Activated CD4-positive, alpha-beta T cell treated with anti-CD3 and anti-CD28 coated beads, Interleukin-2, amount 50 U/mL, for 4 hours (primary cell): ENCODE measurements around the gene INVS.
"Not testable (repeated sequence)": the region's sequence is repeated elsewhere in the genome, so short reads cannot be mapped to it uniquely, and the experiment has no call there.

ENCODE experiments used
- DNase-seq, 2 experiments: peaks; one replicate each; pipeline ENCODE4 v3.0.0-alpha.2; 2020

INVS gene

DNA sequence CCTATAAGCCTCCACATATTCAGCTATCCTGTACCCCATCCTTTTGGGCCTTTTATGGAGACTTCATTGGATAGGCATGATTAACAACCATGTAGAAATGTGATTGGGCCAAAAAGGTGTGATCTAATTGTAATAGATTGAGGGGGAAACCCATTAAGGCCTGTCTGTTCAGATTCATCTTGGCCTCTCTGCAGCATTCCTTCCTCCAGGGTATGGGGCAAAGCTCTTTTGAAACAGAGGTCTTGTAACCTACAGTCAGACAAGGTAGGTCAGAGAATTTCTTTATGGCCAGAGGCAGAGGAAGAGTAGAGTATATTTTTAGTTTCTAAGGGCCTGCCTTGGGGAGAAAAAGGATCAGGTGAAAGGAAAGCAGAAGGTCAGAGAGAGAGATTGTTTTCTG is 98.5 kb downstream of the INVS start:
- DNase-seq: no peak

DNA sequence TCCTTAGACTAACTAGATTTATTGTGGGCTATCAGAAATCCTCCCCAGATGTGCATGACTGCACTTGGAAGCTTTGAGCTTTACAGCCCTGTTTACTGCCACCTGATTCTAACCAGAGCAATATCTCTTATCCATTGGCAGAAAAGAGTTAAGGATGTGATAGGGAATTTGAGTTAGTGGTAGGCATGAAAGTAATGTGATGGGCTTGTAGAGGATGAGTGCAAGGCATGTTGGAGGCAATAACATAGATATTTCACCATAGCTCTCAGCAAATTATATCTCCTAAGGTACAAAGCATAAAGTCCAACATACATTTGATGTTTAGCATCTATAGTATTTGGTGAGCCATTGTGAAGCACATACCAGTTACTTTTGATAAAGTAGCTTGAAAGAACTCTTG is 103.8 kb downstream of the INVS start:
- no peak for DNase-seq

DNA sequence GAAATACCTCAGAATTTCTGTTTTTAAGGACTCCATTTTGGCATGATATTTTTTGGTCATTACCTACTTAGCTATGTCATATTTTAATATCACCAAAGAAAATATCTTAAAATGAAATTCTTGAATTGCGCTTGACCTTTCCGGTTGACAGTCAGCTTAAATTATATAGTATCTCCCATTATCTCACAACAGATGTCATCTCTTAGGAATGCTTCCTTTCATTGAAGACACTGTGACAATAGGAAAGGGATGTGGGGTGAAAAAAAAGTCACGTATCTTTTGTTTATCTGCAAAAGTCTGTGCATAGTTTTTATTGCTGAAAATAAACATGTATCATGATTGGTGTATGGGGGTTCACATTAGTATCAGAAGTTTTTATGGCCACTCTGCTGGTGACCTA is 105.8 kb downstream of the INVS start:
- DNase-seq: no peak

DNA sequence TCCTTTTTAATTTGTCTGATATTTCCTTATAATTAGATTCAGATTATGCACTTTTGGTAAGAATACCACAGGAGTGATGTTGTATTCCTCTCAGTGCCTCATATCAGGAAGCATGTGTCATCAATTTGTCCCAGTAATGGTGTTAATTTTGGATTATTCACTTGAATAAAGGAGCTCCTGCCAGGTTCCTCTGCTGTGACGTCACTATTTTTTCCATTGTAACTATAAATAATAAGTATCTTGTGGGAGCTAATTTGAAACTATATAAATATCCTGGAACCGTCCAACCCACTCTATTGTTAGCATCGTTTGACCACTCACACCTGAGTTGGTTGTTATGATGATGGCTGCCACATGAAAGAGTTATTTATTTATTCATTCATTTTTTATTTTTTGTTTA is 107.9 kb downstream of the INVS start:
- DNase-seq: no peak

DNA sequence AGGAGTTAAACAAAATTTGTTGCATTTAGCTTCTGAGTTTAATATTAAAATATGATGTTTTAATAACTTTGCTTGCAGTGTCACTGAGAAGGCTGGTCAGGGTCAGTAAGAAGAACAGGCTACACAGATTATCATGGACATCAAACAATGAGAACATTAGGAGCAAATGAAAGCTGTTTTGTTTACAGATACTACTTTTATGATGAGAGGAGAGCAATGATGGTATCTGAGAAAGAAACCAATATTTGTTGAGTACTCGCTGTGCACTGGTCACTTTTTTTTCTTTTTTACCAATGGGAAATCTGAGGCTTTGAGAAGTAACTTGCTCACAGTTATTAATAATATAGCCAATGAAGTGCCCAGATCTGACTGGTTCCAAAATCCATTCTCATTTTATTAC is 109.6 kb downstream of the INVS start:
- no peak for DNase-seq

DNA sequence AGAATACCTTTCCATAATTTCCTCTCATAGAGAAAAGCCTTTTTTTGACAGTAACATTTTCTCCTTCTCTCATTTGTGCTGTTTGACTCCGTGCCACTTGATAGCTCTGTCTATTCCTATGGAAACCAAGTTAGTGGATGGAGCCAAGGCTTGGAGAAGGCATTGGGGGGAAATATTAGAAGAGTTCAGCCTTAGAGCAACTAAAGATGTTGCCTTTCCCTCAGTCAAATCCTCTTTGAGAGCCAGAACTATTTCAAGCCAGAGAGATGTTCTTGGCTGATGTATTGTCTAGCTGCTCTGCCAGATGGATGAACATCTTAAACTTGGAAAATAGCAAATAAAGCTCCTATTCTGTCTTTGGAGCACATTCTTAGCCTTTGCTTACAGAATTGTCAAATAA is 112.4 kb downstream of the INVS start:
- no peak for DNase-seq

DNA sequence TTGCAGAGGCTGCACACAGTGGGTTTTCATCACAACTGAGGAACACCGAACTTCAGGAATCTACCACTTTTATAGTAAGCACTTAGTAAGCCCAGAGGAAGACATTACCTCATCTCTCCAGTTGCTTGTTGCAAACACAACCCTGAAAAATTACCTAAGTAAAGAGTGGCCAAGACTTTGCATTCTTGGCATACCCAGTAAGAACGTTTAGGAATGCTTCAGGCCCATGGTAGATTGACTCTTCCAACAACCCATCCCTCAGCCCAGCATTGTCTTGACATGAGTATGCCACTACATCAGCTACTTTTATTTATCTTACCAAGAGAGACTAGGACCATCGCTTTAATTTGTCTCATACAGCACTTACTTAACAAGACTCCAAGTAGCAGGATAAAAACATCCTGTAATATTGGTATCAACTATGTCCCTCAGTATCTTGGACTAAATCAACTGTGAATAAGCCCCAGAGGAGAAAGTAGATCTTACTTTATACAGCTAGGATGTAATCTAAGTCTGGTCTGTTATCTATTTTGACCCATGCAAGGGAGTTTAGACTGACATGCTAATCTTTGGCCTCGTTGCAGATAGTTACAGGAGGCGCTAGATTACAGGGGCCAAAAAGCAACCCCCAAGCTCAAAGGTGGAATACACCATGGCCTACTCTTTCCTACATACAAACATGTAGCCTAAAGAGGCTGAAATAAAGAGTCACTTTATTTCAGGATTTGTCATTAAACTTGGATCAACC is 114.9 kb downstream of the INVS start:
- DNase-seq: no peak

DNA sequence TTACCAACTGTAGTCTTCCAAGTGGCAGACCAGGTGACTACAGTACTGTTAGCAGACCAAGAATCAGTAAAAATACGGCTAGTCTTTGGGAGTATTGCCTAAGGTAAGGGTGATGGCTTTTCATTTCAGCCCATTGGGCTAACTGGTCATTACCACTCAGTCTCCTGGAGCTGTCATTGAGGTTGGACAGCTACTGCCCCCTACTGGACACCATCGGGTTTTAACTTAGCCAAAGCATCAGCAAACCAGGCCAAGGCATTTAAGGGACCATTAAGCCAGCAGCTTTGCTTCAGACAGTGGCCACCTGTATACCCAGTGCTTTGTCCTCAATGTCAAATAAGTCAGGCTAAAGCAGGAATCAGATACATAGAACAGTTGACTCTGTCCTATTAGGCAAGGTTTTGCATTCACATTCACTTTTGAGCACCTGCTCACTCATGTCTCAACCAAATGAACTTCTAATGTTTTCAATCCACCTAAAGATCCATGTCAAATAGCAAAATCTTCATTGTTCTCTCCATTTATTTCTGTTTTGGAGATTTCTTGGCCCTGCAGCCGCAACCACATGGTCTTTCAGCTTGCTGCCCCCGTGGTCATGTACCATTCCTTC is 117.2 kb downstream of the INVS start:
- DNase-seq: peak; percentile 48 to 53

DNA sequence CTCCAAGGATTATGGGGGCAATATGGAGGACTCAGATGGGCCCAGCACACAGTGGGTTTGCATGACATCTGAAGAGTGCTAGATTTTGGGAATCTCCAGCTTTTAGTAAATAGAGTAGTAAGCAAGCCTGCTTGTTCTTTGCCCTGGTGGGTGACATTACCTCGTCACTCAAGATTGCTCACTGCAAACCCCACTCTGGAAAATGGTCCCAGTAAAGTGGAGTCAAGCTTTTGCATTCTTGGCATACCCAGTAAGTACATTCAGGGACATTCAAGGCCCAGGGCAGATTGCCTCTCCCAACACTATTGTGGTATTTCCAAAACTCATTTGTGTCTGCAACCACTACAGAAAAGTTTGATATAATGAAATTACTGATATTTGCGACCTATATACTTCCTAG is 118.5 kb downstream of the INVS start:
- DNase-seq: no peak

DNA sequence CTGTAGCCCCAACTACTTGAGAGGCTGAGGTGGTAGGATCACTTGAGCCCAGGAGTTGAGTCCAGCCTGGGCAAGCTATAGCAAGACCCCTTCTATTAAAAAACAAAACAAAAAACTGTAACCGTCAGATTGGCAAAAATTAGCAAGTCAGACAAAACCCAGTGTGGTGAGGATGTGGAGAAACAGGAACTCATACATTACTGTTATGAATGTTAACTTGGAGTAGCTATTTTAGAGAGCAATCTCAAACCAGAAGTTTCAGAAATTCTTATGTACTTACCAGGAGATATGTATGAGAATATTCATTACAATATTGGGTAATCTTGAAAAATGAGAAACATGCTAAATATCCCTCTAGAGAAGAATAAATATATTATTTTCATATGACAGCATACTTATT is 120.3 kb downstream of the INVS start:
- no peak for DNase-seq

DNA sequence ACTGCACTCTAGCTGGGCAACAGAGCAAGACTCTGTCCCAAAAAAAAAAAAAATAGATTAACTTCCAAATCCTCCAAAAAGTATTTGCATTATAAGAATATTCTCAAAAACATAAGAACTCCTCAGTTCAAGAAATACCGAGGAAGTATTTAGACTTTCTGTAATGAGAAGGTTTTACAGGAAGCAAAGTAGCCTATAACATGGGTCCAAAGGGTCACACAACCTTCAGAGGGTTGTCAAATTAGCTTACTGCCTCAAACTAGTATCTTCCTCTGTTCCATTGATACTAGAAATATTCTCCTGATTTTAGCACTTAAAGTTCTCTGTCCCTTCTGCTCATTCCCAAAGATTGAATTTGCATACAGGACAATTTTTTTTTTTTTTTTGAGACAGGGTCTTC is 121.9 kb downstream of the INVS start:
- DNase-seq: no peak

DNA sequence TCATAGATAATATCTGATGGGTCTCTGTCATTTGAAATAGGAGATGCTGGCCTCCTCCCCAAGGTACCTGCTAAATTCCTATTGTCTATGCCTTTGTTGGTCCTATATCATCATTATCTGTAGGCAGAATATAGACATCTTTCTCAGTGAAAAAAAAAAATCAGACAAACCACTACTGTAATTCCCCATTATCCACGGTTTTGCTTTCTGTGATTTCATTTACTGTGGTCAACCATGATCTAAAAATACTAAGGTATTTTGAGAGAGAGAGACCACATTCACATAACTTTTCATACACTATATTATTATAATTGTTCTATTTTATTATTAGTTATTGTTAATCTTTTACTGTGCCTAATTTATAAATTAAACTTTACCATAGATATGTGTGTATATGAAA is 122.5 kb downstream of the INVS start:
- DNase-seq: no peak

DNA sequence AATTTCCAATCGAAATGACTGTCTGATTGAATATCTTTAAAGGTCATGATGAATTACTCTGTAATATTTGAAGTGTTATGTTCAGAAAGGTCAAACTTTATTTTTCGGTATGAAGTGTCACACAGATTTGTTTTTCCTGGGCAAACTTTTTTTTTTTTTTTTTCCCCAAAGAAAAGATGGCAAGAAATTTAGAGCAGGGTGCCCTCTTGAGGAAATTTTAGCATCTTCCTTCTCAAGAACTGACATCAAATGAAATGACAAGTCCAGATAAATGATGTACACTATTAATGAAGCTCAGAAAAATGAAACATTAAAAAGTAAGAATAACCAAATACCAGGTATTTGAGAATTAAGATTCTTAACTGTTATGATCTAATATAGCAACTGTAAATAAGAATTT is 123.6 kb downstream of the INVS start:
- no peak for DNase-seq

DNA sequence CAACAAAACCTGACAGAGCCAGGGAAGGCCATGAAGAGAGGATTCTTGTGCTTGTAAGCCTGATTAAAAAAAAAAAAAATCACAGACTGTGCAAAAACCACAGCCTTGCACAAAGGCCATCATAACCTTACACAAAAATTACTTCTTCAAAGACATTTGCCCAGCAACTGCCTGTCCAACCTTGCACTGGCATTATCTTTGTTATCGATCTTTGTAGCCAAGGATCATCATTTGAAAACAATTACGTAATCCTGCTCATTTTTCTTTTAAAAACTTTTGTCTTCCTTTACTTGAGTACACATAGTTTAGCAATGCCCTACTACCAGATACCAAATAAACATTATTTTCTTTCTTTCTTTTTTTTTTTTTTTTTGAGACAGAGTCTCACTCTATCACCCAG is 128.6 kb downstream of the INVS start:
- DNase-seq: no peak

DNA sequence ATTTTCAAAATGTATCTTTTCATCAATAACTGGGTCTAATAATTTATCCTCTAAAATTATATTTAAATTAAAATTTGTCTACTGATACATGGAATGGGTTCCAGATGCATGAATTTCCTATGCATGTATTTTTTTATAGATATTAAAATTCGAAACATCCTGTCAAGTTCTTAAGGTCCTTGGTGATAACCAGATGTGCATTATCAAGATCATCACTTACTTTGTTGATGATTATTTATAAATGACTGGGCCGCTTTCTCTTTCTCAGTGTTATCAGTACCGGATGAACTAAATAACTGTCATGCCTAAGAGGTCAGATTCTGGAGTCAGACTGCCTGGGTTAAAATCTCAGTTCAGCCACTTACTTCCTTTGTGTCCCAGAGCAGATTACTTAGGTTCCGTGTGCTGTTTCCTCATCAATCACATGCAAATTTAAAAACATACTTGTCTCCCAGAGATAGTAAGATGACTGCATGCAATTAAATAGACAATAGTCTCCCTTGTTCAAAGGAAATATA is 129.4 kb downstream of the INVS start:
- DNase-seq: no peak

DNA sequence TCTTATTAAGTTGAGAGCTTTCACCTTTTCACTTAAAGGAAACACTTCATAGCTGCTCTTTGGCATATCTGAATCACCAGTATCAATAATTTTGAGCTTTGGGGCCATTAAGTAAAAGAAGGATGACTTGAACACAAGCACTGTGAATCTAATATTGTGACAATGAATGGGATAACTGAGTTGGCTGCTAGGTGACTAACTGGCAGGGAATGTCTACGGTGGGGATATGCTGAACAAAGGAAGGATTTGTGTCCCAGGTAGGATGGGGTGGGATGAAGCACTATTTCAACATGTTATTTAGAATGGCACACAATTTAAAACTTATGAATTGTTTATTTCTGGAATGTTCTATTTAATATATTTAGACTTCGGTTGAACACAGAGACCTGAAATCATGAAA is 130.1 kb downstream of the INVS start:
- no peak for DNase-seq

DNA sequence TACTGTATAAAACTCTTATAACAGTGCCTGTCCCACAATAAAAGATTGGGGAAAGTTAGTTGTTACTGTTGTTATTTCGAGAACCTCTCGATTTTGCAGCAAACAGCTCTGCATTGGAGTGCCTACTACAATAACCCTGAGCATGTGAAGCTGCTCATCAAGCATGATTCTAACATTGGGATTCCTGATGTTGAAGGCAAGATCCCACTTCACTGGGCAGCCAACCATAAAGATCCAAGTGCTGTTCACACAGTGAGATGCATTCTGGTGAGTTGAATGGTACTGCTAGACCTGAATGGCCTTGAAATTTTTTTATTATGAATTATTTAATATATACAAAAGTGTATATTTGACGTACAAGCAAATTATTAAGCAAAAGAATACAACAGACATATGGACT is 130.5 kb downstream of the INVS start:
- DNase-seq: no peak

DNA sequence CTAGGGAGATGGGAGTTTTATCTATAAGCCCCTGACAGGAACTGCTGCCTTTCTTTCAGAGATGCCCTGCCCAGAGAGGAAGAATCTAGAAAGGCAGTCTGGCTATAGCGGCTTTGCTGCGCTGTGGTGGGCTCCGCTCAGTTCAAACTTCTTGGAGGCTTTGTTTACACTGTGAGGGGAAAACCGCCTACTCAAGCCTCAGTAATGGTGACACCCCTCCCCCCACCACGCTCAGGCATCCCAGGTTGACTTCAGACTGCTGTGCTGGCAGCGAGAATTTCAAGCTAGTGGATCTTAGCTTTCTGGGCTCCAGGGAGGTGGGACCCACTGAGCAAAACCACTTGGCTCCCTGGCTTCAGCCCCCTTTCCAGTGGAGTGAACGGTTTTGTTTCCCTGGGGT is 137.9 kb downstream of the INVS start:
- DNase-seq: not testable (repeated sequence)

DNA sequence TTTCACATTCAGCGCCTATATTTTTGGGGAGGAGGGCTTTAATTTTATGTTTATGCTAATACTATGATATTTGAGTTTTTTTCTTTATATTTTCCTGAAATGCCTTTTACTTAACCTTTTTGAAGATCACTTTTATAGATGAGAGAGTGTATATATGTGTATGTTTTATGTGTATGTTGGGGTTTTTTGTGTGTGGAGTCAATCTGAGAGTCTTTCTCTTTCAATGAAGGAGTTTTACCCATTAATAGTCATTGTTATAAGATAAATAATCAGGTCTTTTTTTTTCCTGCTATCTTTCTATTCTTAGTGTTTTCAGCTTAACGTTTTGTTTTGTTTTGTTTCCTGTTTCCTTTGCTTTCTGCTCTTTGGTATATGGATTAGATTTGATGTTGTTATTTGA is 141.5 kb downstream of the INVS start:
- no peak for DNase-seq

DNA sequence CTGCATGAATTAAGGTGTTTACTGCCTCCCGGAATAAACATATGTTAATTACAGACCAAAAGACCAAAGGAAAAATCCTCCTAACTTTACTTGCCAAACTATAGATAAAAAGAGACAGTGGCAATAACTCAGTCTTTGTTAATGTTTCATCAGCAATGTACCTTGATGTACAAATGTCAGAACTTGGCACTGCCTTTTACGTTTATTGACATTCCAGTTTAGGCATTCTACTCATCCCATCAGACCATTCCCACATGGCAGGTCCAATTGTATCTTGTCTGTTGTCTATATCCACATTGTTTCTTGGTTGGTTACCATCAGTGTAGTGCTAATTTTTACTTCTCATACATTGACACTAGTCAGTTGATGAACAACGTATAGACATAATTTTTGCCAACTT is 168.2 kb downstream of the INVS start:
- no peak for DNase-seq

DNA sequence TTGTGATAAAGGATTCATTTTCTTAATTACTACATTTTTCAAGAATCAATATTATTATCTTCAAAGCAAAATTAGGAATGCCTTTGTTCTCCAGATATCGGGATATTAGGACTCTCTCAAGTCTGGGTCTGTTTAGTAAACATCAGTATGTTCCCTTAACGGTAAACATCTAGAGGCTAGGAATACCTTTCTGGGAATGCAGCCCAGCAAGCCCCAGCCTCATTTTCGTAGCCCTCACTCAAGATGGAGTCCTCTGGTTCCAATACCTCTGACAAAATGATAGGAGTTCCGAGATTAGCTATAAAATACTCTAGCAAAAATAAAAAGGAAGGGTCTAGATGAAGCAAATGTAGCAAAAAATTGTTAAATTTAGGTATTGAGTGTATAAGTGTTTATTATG is 169.2 kb downstream of the INVS start:
- no peak for DNase-seq

DNA sequence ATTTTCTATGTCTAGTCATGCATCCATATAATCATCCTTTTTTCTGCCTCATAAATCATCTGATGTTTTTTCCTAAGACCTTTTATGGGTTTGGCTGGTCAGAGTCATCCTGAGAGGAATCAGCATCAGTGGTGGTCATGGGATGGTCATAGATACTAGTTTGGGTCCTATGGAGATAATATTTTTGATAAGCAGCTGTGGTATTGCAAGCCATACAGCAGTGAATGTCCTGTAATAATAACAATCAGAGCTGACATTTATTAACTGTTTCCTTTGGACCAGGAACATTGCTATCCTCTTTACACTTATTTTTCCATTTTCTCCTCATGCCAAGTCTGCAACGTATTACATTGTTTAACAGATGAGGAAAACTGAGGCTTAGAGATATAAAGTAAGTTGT is 170.6 kb downstream of the INVS start:
- no peak for DNase-seq

DNA sequence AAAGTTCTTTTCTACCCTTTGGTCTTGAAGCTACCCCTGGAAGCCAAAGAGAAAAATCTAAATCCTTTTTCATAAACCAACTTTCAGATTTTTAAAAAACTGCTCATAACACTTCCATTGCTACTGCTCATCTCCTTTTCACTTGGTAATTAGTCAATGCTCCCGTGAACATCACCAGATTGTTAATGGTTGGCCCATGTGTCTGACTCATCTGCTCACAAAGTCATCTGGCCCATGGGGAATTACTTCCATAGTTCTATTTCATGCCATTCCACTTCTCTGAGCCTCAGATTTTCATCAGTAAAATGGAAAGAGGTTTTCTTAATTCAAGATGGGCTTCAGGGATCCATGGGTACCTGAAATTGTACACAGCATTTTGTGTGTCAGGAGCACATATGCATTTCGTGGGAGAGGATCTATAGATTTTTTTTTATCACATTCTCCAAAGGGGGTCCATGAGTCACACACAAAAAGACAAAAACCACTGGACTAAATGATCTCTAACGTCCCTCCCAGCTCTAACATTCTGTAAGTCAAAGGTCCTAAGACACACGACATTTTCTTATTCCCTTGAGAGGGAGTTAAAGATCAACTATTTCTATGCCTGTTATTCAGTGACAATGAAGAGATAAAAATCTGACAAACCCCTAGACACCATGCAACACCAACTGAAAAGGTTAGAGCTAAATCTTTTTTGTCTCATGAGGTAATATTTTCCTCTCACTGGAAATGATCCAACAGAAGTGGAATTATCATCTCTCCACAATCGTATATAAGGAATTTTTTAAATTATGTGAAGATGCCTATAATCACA is 178.3 kb downstream of the INVS start:
- DNase-seq: no peak

DNA sequence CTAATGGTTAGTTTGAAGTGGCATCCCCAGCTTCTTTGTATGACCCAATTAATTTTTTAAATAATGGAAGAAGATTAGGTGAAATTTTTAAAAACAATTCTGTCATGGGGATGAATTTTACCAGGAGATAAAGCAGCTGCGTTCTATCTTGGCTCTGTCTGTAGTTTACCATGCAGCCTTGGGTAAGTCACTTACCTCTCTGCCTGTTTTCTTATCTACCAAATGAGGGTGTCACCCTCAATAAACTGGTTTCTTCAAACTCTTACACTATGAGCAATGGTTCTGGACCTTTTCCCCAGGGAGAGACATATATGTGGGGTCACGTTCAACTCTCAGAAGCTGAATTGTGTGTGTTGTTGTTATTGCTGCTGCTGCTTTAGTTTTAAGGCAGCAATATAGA is 182.0 kb downstream of the INVS start:
- no peak for DNase-seq
